Activated CD8-positive, alpha-beta memory T cell treated with anti-CD3 and anti-CD28 coated beads, Interleukin-2, amount 10 ng/mL, durations not matched to agents 7 days and 5 days (primary cell): ENCODE measurements around the gene SLC43A3. TPM values are rescaled to one million over a fixed set of nuclear protein-coding genes. Genes with fewer than 3 reads are reported as not detected.

ENCODE experiments used
- ATAC-seq: fragments of 150-1000 bp; cut with Tn5 transposase; one replicate; pipeline ENCODE4 v1.10.0; 2021; ENCODE audit warnings: moderate library complexity
- CTCF ChIA-PET: fragments of 350-600 bp; sonication (Branson Sonifier 250); formaldehyde crosslinking; loops from one replicate; lab custom pipeline; 2021; ENCODE audit warnings: antibody characterized with exemption; lab: Charles Lee
- DNase-seq: peaks from one replicate; pipeline ENCODE4 v3.0.0-alpha.2; 2020
- H3K27ac Mint-ChIP-seq: one replicate; pipeline ENCODE4 v1.8.0; 2021; ENCODE audit warnings: mild to moderate bottlenecking, mixed read lengths
- H3K27me3 Mint-ChIP-seq: one replicate; pipeline ENCODE4 v1.8.0; 2021; ENCODE audit warnings: mixed read lengths
- H3K36me3 Mint-ChIP-seq: one replicate; pipeline ENCODE4 v1.8.0; 2021; ENCODE audit warnings: mild to moderate bottlenecking, mixed read lengths
- H3K4me1 Mint-ChIP-seq: one replicate; pipeline ENCODE4 v1.8.0; 2021; ENCODE audit warnings: mixed read lengths
- H3K4me3 Mint-ChIP-seq: one replicate; pipeline ENCODE4 v1.8.0; 2021; ENCODE audit warnings: mild to moderate bottlenecking, moderate library complexity, mixed read lengths
- H3K9me3 Mint-ChIP-seq: one replicate; pipeline ENCODE4 v1.8.0; 2022; ENCODE audit warnings: low read depth, mixed read lengths
- total RNA-seq, 2 experiments: library from RNA; stranded (reverse); gene quantifications; one replicate each; pipeline ENCODE4 v1.2.3, GENCODE V29; 2021

The SLC43A3 gene
- total RNA-seq, 2 experiments from 2014 or later: 106 to 117 TPM

GRCh38 chr11:57392066-57392762 is 34.7 kb downstream of the SLC43A3 start:
- Mint-ChIP-seq H3K27ac (no peak overlapping the region), H3K27me3 (no peaks in the 10 kb centered on the region), H3K4me3 (no peak overlapping the region), H3K36me3 (no peaks in the 10 kb centered on the region), H3K9me3 (no peaks in the 10 kb centered on the region), H3K4me1 (no peaks in the 10 kb centered on the region)
- DNase-seq: no peak
- ATAC-seq: no peak
- CTCF ChIA-PET: interaction anchor here (1.0 to 1.7 kb wide), 2 partner anchors 47 to 66 kb away, joined by 3 to 6 read pairs; no protein-coding TSS in a partner anchor

- Mint-ChIP-seq H3K27me3 (no peaks in the 10 kb centered on the region), H3K4me1 (no peaks in the 10 kb centered on the region), H3K27ac (no peak overlapping the region), H3K9me3 (no peaks in the 10 kb centered on the region), H3K36me3 (no peaks in the 10 kb centered on the region), H3K4me3 (no peak overlapping the region)
- ATAC-seq: no peak
- CTCF ChIA-PET: no interaction called here
- DNase-seq: no peak
Observed at GRCh38 chr11:57391539-57391938, 35.4 kb downstream of the SLC43A3 start.

GRCh38 chr11:57391111-57391510 is 35.8 kb downstream of the SLC43A3 start:
- H3K36me3 Mint-ChIP-seq: no peaks in the 10 kb centered on the region
- DNase-seq: no peak
- H3K27me3 Mint-ChIP-seq: no peaks in the 10 kb centered on the region
- no peaks in the 10 kb centered on the region for H3K9me3 Mint-ChIP-seq
- no peak overlapping the region for H3K27ac Mint-ChIP-seq
- ATAC-seq: no peak
- CTCF ChIA-PET: no interaction called here
- H3K4me1 Mint-ChIP-seq: no peaks in the 10 kb centered on the region
- no peak overlapping the region for H3K4me3 Mint-ChIP-seq

GRCh38 chr11:57390535-57390934 is 36.4 kb downstream of the SLC43A3 start, which contains the start of gene PRG2:
PRG2 (minus strand) TSS chr11:57390650; CDS start chr11:57389944, 706 bp downstream.
- DNase-seq (no peak), ATAC-seq (no peak)
- no peaks in the 10 kb centered on the region for H3K4me1 Mint-ChIP-seq
- H3K27me3 Mint-ChIP-seq: no peaks in the 10 kb centered on the region
- CTCF ChIA-PET: no interaction called here
- no peak within 1 kb of the TSS for H3K27ac Mint-ChIP-seq
- H3K9me3 Mint-ChIP-seq: no peaks in the 10 kb centered on the region
- no peaks in the 10 kb centered on the region for H3K36me3 Mint-ChIP-seq
- H3K4me3 Mint-ChIP-seq: no peak within 1 kb of the TSS

GRCh38 chr11:57387289-57388030 is 39.5 kb downstream of the SLC43A3 start:
- no peaks in the 10 kb centered on the region for H3K9me3 Mint-ChIP-seq
- CTCF ChIA-PET: interaction anchor here (1.3 kb wide), 1 partner anchor 73 kb away, joined by 3 read pairs; the partner anchor contains the start of gene RTN4RL2
- DNase-seq (no peak), ATAC-seq (no peak)
- H3K4me3 Mint-ChIP-seq: no peak overlapping the region
- no peak overlapping the region for H3K27ac Mint-ChIP-seq
- no peaks in the 10 kb centered on the region for H3K4me1 Mint-ChIP-seq
- H3K27me3 Mint-ChIP-seq: peaks cover 2% of the 10 kb centered on the region
- H3K36me3 Mint-ChIP-seq: no peaks in the 10 kb centered on the region

- Mint-ChIP-seq H3K4me3 (no peak overlapping the region), H3K4me1 (no peaks in the 10 kb centered on the region), H3K27ac (no peak overlapping the region), H3K9me3 (no peaks in the 10 kb centered on the region), H3K36me3 (no peaks in the 10 kb centered on the region), H3K27me3 (peaks cover 2% of the 10 kb centered on the region)
- ATAC-seq (no peak), DNase-seq (no peak)
- CTCF ChIA-PET: no interaction called here
Observed at GRCh38 chr11:57386178-57386940, 40.6 kb downstream of the SLC43A3 start.

GRCh38 chr11:57380975-57381374 is 45.9 kb downstream of the SLC43A3 start, which contains the start of gene PRG3:
PRG3 (minus strand) TSS chr11:57381150; CDS start chr11:57380708, 442 bp downstream.
- Mint-ChIP-seq H3K4me3 (no peak within 1 kb of the TSS), H3K27me3 (peaks cover 10% of the 10 kb centered on the region), H3K36me3 (no peaks in the 10 kb centered on the region), H3K9me3 (no peaks in the 10 kb centered on the region), H3K27ac (no peak within 1 kb of the TSS), H3K4me1 (no peaks in the 10 kb centered on the region)
- DNase-seq (no peak), ATAC-seq (no peak)
- CTCF ChIA-PET: no interaction called here

GRCh38 chr11:57379732-57380131 is 47.2 kb downstream of the SLC43A3 start:
- CTCF ChIA-PET: no interaction called here

GRCh38 chr11:57378186-57378585 is 48.7 kb downstream of the SLC43A3 start:
- H3K27me3 Mint-ChIP-seq: peaks cover 8% of the 10 kb centered on the region

More at GRCh38 chr11:57379732-57380131, 47.2 kb downstream of the SLC43A3 start:
- Mint-ChIP-seq H3K9me3 (no peaks in the 10 kb centered on the region), H3K4me3 (no peak overlapping the region), H3K4me1 (no peaks in the 10 kb centered on the region), H3K36me3 (no peaks in the 10 kb centered on the region), H3K27ac (no peak overlapping the region), H3K27me3 (peaks cover 8% of the 10 kb centered on the region)
- ATAC-seq: no peak
- DNase-seq: no peak

GRCh38 chr11:57377107-57377506 is 49.8 kb downstream of the SLC43A3 start:
- DNase-seq (no peak), ATAC-seq (no peak)
- H3K4me3 Mint-ChIP-seq: no peak overlapping the region
- no peaks in the 10 kb centered on the region for H3K4me1 Mint-ChIP-seq
- no peaks in the 10 kb centered on the region for H3K9me3 Mint-ChIP-seq
- H3K27ac Mint-ChIP-seq: no peak overlapping the region
- peaks cover 8% of the 10 kb centered on the region for H3K27me3 Mint-ChIP-seq
- H3K36me3 Mint-ChIP-seq: no peaks in the 10 kb centered on the region
- CTCF ChIA-PET: no interaction called here

More at GRCh38 chr11:57378186-57378585, 48.7 kb downstream of the SLC43A3 start:
- CTCF ChIA-PET: no interaction called here
- no peak for DNase-seq
- Mint-ChIP-seq H3K4me3 (no peak overlapping the region), H3K27ac (no peak overlapping the region), H3K4me1 (no peaks in the 10 kb centered on the region), H3K36me3 (no peaks in the 10 kb centered on the region), H3K9me3 (no peaks in the 10 kb centered on the region)
- no peak for ATAC-seq

GRCh38 chr11:57376095-57377090 is 50.5 kb downstream of the SLC43A3 start:
- H3K4me3 Mint-ChIP-seq: no peak overlapping the region
- CTCF ChIA-PET: no interaction called here
- H3K4me1 Mint-ChIP-seq: no peaks in the 10 kb centered on the region
- DNase-seq (no peak), ATAC-seq (no peak)
- peaks cover 8% of the 10 kb centered on the region for H3K27me3 Mint-ChIP-seq
- H3K9me3 Mint-ChIP-seq: no peaks in the 10 kb centered on the region
- H3K27ac Mint-ChIP-seq: no peak overlapping the region
- no peaks in the 10 kb centered on the region for H3K36me3 Mint-ChIP-seq

- DNase-seq (no peak), ATAC-seq (no peak)
- peaks cover 8% of the 10 kb centered on the region for H3K27me3 Mint-ChIP-seq
- H3K4me1 Mint-ChIP-seq: no peaks in the 10 kb centered on the region
- no peak overlapping the region for H3K4me3 Mint-ChIP-seq
- CTCF ChIA-PET: no interaction called here
- no peaks in the 10 kb centered on the region for H3K9me3 Mint-ChIP-seq
- no peaks in the 10 kb centered on the region for H3K36me3 Mint-ChIP-seq
- no peak overlapping the region for H3K27ac Mint-ChIP-seq
Observed at GRCh38 chr11:57375490-57375889, 51.4 kb downstream of the SLC43A3 start.
